RPMI8226 (cell line): ENCODE measurements around the gene HNRNPUL1.
"Not testable (repeated sequence)": the region's sequence is repeated elsewhere in the genome, so short reads cannot be mapped to it uniquely, and the experiment has no call there.

ENCODE experiments used
- DNase-seq: peaks from one replicate; pipeline ENCODE4 v3.0.0-alpha.2; 2015

Gene HNRNPUL1

GRCh38 chr19:41263850-41264580 lies at the start of gene HNRNPUL1:
Gene HNRNPUL1, plus strand, starts transcription at chr19:41264372. Its CDS starts 132 bp downstream, at chr19:41264504.
- DNase-seq = peak; percentile 98

DNA sequence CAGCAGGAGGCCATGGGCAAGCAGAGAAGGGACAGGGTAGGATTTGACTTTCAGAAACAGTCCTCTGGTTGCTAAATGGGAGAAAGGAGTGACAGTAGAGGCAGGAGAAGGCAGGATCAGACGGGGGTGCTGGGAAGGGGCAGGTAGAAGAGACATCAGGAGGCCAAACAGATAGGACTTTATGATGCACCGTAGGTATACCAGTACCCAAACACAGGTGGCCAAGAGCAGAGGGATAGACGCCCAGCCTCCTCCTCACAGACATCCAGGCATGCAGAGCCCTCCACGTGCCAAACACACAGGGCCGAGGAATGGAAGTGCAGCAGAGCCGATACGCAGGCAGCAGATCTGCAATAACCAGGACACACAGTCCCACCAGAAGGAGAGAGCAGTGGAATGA lies 46.4 kb upstream of the HNRNPUL1 start:
- no peak for DNase-seq

DNA sequence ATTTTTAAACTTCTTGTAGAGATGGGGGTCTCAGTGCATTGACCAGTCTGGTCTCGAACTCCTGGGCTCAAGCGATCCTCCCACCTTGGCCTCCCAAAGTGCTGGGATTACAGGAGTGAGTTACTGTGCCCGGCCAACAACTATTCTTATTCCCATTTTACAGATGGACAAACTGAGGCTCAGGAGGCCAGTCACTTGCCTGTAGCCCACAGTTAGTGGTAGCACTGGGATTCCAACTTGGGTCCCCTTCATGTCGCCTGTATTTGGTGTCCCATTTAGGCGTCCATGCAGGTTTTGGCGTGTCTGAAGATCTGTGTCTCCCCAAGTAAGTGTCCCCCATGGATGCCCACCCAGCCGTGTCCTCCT lies 45.9 kb upstream of the HNRNPUL1 start:
- no peak for DNase-seq

GRCh38 chr19:41218615-41219507 lies 45.3 kb upstream of the HNRNPUL1 start, which contains the start of gene AXL:
Gene AXL, plus strand, starts transcription at chr19:41219223. Its CDS starts 170 bp downstream, at chr19:41219393.
- DNase-seq = no peak

GRCh38 chr19:41219924-41220567 lies 44.1 kb upstream of the HNRNPUL1 start:
- DNase-seq = no peak

- no peak for DNase-seq
Measured at GRCh38 chr19:41220811-41221210, 43.4 kb upstream of the HNRNPUL1 start.

- DNase-seq = no peak
Measured at GRCh38 chr19:41221514-41222205, 42.5 kb upstream of the HNRNPUL1 start.

DNA sequence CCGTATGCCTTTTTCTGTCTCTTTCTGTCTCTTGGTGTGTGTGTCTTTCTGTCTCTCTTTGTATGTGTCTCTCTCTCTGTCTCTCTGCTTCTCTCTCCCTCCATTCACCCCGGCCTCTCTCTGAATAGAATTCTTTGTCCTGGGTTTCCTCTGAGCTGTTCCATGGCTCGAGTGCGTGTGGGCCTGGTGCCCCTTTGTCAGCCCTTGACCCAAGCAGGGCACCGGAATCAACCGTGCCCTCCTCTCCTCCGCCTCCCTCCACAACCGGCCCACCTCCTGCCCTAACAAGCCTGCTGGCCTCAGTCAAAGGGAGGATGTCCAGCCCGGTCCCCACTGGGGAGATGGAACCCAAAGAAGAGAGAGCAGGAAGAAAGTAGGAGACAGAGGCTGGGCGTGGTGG lies 41.9 kb upstream of the HNRNPUL1 start:
- DNase-seq = no peak

GRCh38 chr19:41223431-41224234 lies 40.5 kb upstream of the HNRNPUL1 start:
- no peak for DNase-seq

DNA sequence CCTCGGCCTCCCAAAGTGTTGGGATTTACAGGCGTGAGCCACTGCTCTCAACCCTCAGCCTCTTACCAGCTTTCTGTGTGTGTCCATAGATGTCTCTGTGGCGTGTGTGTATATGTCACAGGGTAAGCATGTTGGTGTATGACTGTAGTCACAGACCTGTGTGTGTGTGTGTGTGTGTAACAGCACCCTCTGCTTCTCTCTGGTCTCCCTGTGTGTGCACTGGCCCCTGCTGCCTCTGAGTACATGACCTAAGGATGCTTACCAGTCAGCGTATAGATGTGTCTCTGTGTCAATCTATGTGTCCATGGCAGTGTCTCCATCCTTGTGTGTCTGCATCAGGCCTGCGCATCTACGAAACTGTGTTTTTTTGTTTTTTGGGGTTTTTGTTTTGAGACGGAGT lies 39.5 kb upstream of the HNRNPUL1 start:
- no peak for DNase-seq

- no peak for DNase-seq
Measured at GRCh38 chr19:41225238-41226052, 38.7 kb upstream of the HNRNPUL1 start.

DNA sequence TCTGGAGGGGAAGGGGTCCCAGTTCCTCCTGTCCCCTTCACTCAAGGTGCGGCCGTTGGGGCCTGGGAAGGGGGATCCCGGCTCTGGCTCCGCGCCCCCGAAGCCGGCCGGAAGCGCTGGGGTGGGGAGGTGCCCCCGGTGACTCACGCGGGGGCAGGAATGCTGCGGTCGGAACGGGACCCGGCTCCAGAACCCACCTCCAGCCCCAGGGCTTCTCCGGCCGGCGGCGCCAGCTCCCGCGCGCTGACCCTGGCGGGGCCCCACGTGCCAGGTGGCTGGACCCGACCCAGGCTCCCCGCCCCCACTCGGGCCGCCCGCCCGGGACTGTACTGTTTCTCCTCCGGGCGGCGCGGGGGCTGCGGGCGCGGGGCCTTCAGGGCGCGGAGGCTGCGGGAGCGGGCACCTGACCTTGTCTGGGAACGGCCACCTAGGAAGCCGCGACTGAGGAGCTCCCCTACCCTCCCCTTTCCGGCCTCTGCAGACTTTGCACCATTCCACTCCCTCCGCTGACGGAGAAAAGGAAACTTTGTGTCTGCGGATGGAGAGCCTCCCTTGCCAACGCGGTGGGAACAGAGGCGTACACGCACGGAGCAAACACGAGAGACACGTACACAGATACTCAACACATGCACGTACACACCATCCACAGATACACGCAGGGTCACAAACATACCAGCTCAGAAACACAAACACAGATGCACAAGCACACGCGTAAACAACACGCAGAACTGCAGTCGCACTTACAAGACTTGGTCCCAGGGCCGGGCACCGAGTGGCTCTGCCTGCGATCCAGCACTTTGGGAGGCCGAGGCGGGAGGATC lies 37.9 kb upstream of the HNRNPUL1 start:
- peak; percentile 23 for DNase-seq

DNA sequence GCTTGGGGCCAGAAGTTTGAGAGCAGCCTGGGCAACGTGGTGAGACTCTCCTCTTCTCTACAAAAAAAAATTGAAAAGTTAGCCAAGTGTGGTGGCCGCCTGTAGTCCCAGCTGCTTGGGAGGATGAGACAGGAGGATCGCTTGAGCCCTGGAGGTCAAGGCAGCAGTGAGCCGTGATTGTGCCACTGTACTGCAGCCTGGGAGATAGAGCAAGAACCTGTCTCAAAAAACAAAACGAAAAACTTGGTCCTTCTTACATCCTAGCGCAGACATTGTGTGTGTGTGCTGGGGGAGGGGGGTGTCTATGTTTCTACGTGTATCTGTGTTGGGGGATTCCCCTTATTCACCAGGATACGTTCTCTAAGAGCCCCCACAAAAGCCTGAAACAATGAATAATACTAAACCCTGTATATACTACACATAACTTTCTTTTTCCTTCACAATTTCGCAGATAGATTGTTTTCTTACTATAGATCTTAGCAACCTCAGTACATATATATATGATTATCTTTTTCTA lies 37.2 kb upstream of the HNRNPUL1 start:
- DNase-seq = no peak

- no peak for DNase-seq
Measured at GRCh38 chr19:41228486-41228885, 35.7 kb upstream of the HNRNPUL1 start.

DNA sequence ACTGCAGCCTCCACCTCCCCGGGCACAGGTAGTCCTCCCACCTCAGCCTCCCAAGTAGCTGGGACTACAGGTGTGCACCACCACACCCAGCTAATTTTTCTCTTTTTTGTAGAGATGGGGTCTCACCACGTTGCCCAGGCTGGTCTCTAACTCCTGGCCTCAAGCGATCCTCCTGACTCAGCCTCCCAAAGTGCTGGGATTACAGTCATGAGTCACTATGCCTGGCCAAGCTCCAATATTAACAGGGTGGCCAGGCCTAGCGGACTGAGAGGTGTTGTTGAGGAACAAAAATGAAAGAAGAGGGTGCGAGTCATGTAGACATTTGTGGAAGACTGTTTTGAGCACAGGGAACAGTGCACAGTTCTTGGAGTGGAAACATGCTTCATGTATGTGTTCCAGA lies 34.8 kb upstream of the HNRNPUL1 start:
- DNase-seq = not testable (repeated sequence)

- DNase-seq = no peak
Measured at GRCh38 chr19:41230067-41230857, 33.9 kb upstream of the HNRNPUL1 start.

- DNase-seq = no peak
Measured at GRCh38 chr19:41232686-41233085, 31.5 kb upstream of the HNRNPUL1 start.

DNA sequence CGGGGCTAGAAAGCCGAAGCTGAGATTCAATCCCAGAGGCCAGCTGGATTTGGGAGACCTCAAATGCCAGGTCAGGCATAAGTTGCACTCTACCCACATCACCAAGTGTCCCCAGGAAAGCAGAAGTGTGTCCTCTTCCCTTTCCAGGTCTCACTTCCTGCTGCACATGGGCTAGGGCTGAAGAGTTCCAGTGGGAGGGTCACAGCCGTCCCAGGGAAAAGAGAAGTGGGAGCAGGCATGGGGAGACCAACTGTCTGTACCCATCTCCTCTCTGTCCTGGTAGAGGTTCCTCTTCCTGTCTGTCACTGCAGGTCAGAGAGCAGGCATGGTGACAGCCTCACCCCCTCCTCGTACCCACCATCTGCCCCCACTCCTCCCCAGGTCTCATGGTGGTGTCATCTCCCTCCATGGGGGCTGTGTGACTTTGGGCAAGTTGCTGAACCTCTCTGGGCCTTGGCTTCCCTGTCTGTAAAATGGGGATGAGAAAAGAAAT lies 30.4 kb upstream of the HNRNPUL1 start:
- DNase-seq = no peak
